GM19328 (cell line): ENCODE data around the gene OCA2.
"Not testable (repeated sequence)": the region's sequence is repeated elsewhere in the genome, so short reads cannot be mapped to it uniquely, and the experiment has no call there.

Experiments
- ATAC-seq: cut with Tn5 transposase; IDR thresholded peaks from one replicate; pipeline ENCODE4 v1.9.1; 2021; ENCODE audit warnings: mild to moderate bottlenecking, moderate library complexity; ENCODE audit not compliant: unreplicated experiment

OCA2 gene

DNA sequence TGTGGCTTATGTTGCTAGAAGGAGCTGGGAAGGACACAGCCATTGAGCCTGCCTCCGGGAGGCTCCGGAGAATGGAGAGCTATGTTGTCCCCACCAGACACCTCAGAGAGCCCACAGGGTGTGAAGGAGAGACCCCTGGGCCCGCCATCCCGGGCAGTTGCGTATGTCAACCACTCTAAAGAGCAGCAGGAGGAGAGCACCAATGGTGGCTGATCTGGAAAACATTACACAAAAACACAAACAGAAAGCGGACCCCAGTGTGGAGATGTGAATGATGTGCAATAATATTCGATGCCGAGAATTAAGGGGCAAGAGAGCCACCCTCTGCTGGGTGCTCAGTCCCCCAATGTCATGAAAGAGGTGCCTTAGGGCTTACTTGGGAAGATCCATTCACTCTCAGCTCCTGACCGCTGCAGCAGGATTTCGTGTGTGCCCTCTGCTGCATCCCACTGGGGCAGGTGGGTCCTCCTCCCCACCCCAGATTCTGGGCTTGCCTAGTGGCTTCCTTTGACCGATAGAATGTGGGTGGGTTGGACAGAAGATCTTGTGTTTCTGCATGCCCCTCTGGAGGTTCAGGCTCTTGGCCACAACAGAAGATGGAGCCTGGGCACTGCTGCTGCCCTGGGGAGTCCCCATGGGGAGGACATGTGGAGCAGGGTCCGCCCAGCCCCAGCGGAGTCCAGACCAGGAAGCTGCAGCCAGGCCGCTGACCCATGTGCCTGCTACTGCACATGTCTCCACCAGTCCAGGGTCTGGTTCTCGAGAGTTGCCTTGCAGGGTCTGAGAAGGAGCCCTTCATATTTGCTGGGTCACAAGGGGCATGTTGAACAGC is 245.3 kb downstream of the OCA2 start:
- ATAC-seq: no peak

DNA sequence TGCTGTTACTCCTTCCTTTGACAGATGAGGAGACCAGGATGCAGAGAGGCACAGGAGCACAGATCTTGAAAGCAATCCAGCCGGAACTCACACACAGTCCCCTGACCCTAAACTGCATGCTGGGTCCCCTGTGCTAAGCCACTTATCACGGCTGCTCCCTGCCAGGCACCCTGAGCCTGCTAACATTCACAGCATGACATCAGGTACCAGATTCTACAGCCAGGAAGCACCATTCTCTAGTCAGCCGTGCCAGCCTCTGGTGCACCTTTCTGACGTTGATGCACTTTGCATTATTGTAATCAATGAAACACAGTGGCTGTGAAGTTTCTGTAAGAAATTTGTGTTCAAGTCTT is 247.3 kb downstream of the OCA2 start:
- no peak for ATAC-seq

DNA sequence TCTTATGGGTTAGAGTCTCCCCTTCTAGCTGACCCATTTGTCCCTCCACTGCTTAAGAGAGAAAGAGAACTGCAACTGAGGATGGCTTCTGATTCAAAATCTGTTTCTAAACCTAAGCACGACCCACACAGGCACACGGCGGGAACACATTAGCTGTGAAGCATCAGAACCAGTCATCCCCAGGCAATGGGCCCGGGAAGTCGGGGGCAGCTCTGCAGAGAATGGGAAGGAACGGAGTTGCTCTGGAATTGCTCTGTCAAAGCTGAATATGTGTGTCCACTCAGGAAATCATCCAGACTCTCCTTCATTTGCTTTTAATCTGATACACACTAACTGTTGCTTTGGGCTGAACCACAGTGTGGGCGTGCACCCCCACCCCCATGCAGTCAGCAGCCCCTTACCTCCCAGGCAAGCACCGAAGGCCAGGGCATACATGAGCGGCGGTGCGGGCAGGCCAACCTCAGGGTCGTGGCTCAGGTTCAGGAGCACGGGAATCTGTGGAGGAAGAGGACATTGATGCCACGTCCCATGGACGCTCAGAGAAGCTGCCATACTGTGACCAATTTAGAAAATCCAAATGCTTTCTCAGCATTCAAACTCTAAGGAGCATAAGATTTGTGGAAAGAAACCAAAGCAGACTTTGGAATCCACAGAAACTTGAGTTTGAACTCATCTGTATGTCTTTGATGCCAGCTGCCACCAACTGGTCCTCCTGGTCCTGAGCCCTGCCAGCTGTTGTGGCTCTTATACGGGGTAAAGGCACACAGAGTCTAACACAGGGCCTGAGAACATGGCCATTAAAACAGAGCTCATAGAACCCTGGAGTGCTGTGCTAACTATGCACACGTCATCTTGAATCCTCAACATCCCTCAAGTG is 247.9 kb downstream of the OCA2 start:
- ATAC-seq: no peak

DNA sequence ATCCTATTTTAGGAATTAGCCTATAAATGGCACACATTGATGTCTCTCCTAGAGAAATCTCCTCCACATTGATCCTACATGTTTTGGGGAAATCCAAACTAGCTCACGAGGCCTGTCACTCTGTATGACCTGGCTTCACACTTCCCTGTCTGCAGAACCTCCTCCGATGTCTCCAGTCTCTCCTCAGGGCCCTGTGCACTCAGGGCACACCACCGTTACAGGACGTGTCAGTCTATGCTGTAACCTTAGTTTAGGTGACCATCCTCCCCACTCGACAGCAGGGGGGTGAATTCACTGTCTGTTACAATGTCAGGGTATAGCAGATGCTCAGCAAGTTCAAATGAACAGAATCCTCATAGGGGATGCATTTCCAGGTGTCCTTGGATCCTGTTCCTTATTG is 249.1 kb downstream of the OCA2 start:
- no peak for ATAC-seq

DNA sequence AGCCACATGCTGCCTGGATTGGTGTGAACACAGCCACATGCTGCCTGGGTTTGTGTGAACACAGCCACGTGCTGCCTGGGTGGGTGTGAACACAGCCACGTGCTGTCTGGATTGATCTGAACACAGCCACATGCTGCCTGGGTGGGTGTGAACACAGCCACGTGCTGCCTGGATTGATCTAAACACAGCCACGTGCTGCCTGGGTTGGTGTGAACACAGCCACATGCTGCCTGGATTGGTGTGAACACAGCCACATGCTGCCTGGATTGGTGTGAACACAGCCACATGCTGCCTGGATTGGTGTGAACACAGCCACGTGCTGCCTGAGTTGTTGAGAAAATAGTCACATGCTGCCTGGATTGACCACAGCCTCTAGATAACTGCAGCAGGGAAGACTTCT is 250.2 kb downstream of the OCA2 start:
- ATAC-seq: not testable (repeated sequence)

- no peak for ATAC-seq
These were observed 251.1 kb downstream of the OCA2 start for GRCh38 chr15:27847775-27848710.

DNA sequence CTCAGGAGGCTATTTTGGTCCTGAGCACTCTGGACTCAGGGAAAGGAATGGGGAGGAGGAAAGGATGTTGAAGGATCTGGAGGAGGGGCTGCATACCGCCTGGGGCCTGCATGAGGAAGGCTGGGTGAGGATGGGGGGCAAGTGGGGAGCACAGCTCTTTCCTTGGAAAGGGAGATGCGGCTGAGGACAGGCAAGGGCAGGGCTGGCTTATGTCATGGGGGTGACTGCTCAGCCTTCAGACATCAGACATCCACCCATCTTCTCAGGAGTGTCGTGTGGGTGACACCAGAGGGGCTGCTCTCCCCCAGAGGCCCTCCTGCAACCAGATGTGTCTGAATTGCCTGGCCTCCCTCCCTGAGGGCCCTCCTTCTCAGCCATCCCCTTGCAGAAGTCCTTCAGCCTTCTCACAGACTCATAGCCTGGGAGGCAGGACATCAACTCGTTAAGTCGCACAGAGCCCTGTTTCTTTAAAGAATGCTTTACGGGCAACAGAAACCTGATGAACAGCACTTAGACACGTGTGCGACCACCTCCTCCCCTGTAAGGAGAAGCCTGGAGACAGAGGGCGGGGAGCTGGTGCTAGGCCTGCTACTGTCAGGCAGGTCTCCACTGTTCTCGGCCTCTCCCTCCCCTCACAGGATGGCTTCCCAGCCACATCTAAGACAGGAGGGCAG is 252.3 kb downstream of the OCA2 start:
- ATAC-seq: no peak

DNA sequence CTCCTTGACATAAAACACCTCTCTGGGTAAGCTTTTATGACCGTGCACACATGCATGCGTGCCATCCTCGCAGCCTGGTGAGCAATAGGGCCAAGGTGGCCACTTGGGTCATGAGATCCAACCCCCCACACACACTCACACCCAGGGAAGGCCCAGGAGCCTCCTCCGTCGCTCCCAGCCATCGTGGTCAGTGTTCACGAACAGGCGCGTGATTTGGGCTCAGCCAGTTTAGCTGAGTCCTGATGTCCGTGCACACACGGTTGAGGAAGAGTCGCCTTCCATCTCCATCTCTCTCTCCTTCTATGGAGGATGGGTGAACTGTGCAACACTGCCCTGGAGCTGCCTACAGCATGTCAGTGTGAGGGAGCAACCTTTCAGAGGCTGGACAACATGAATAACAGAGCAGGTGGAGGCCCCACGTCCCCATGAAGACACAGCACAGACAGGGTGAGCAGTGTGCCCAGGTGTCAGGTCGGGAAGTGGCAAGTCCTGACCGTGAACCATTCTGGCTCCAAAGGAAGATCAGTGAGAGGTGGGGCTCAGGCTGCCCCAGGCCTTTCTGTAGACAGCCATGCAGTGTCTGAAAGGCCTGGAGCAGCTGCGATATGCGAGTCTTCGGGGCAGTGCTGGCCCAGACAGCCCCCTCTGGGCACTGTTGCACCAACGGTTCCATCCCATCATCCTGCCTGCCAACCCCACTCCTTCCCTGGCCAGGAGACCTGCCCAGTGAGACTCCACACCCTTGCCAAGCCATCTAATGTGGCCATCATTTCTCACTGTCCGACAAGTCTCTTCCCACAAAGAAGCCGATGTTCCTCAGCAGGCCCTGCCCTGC is 253.4 kb downstream of the OCA2 start:
- ATAC-seq: no peak

GRCh38 chr15:27844018-27844666 is 255.0 kb downstream of the OCA2 start:
- ATAC-seq: no peak

DNA sequence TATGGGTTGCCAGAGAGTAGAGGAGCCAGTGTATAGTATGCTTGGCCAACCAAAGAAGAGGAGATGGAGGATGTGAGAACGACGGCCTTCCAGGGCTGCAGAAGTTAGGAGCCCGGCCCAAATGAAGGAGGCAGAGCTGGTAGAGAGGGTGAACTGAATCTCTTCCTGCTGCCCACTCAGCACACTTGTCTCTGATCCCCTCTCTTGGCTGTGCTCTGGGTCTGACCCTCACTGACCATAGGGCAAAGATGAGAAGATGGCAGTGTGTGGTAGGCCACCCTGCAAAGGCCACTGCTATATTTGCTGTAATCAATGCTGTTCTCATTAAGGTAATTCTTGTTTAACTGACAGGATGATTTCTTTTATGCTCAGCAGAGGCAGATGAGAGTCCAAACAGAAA is 256.0 kb downstream of the OCA2 start:
- ATAC-seq: no peak

DNA sequence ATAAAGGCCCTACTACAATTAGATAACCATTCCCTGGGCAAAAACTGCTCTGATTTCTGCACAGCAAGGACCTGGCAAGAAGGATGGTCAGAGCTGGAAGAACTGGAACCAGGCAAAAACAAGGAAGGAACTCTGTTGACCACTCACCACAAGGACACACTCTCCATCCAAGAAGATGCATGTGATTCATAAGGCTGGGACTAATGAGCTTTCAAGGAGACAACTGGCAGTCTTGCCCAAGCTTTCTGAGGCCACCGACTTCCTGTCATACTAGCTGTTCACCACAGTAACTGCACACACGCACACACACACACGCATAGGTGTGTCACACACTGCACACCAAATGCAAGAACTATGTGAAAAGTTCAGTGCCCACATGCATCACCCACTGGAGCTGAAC is 256.6 kb downstream of the OCA2 start:
- ATAC-seq: no peak

DNA sequence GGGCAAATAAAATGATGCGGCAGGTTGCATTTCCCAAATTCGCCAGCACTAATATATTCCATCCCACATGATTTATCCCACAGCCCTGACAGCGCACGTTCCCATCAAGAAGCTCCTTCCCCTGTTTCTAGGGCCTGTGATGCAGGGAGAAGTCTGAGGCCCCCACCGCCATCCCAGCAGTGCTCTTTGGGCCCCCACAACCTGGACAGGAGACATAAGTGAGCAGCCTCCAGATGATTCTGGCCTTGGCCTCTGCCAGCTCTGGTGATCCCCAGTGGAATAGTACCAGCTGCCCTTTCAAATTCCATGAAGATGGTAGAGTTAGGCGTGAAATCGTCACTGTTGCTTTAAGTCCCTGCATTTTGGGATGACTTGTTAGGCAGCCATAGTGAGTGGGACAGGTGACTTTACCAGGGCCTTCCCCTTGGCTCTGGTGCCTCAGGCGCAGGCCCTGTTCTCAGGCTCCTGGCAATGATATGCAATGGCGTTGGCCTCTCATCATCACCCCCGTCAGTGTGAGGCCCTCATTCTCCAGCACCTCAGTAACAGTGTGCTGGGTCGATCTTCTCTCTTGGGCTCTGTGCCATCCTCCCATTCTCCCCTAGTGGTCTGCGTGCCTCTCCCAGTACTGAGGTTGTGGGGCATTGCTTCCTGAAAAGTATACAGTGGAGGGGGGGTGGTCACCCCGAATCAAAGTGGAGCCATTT is 263.7 kb downstream of the OCA2 start:
- no peak for ATAC-seq

GRCh38 chr15:27834684-27835083 is 264.4 kb downstream of the OCA2 start:
- no peak for ATAC-seq

- no peak for ATAC-seq
These were observed 265.1 kb downstream of the OCA2 start for GRCh38 chr15:27833974-27834373.

- ATAC-seq: no peak
These were observed 265.9 kb downstream of the OCA2 start for GRCh38 chr15:27833178-27833577.

DNA sequence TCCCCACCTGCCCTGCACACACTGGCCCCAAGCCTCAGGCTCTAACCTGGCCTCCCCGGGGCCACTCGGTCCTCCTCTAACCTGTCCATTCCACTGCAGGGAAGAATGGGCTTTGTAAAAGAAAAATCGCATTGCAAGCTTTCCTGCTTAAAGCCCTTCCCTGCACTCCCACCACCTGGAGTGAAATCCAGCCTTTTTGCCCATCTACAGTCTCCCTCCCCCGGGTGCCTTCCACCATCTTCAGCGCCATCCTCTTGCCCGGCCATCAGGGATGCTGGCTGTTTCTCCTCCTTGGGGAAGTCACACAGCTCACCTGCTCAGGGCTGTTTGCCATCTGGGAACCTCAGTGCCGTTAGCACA is 266.9 kb downstream of the OCA2 start:
- ATAC-seq: no peak

DNA sequence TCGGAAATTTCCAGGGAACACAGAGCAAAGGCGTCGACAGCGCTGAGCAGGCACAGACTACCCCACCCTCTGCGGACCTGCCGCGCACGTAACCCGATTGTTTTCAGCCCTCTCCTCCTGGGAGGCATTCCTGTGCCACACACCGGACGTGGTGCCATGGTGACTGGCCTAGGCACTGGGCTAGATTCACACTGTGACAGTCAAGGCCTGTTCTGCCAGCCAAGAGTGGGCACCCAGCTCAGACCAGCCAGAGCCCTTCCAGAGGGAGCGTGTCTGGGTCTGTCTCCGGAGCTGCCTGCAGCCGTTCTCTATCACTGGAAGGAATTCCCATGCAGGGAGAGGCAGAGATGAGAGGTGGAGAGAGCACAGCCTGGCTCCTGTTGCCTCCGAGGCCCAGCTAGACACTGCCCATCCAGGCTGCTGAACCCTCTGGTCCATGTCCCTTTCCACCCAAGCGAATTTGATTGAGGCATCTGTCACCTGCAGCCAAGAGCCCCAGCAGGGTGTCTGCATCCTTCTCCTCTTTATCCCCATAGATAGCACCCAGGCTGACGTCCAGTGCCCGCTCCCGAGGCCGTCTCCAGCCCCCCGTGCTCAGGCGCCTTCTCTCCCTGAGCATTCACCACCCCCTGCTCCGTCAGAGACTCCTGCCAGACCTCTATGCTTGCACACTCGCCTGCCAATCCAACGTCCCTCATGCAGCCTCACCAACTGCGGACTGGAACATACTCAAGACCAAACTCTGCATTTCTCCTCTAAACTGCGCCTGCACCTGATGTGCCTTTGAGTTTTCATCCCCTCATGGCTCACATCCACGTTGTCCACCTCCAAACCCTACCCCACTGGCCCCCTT is 267.5 kb downstream of the OCA2 start:
- no peak for ATAC-seq

- no peak for ATAC-seq
These were observed 270.4 kb downstream of the OCA2 start for GRCh38 chr15:27828746-27829145.
